GM21447 (cell line): Measurements from ENCODE around the gene CYP51A1.
"Not testable (repeated sequence)": the region's sequence is repeated elsewhere in the genome, so short reads cannot be mapped to it uniquely, and the experiment has no call there.

Experiments
- ATAC-seq: cut with Tn5 transposase; IDR thresholded peaks from one replicate; pipeline ENCODE4 v1.9.1; 2021; ENCODE audit not compliant: unreplicated experiment

The CYP51A1 gene

GRCh38 chr7:92131764-92132330 lies 2.4 kb downstream of the CYP51A1 start:
- no peak for ATAC-seq

DNA sequence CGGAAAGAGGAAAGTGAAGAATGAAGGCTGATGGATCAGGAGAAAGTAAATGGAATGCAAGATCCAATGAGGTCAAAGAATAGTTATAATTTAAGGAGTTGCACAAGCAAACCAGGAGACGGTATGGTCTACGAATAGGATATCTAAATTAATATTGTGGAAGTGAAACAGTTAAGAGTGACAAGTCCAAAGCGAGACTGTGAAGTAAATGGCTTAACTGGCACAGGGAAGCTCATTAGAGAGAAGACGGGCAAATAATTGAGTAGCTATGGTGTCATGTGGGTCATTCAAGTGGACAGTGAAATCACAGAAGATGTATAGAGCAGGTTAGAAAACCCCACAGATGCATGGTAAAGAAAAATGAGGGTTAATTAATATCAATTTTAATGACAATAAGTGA lies 3.2 kb downstream of the CYP51A1 start:
- ATAC-seq: no peak

DNA sequence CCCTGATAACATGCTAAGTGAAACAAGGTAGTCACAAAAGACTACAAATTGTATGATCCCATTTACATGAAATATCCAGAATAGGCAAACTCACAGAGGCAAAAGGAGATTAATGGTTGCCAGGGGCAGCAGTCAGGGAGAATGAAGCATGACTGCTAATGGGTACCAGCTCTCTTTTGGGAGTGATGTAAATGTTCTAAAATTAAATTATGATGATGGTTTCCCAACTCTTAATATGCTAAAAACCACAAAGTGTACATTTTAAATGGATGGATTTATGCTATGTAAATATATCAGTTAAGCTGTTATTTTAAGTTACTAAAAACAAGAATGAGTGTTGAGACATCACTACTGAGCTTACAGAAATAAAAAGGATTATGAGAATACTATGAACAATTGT lies 12.6 kb downstream of the CYP51A1 start:
- no peak for ATAC-seq

GRCh38 chr7:92119213-92119759 lies 15.0 kb downstream of the CYP51A1 start:
- ATAC-seq: no peak

DNA sequence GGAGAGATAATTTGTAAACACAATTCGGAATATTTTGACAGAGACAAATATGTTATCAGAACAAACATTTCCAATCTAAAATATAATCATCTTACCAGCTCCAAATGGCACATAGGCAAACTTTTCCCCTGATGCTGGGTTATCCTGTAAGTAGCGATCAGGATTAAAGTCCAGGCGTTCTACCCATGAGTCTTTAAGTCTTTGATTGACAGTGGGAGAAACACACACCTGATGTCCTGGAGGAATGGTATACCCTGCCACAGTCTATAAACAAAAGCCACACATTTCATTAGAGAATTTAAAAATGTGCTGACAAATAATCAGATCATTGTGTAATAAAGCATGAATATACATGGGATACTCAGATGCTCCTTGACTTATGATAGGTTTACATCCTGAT lies 17.3 kb downstream of the CYP51A1 start:
- ATAC-seq: no peak

- ATAC-seq: no peak
Measured at GRCh38 chr7:92115821-92116220, 18.5 kb downstream of the CYP51A1 start.

- ATAC-seq: no peak
Measured at GRCh38 chr7:92110857-92111256, 23.4 kb downstream of the CYP51A1 start.

- ATAC-seq: no peak
Measured at GRCh38 chr7:92108821-92109220, 25.5 kb downstream of the CYP51A1 start.

- not testable (repeated sequence) for ATAC-seq
Measured at GRCh38 chr7:92102862-92103261, 31.4 kb downstream of the CYP51A1 start.

DNA sequence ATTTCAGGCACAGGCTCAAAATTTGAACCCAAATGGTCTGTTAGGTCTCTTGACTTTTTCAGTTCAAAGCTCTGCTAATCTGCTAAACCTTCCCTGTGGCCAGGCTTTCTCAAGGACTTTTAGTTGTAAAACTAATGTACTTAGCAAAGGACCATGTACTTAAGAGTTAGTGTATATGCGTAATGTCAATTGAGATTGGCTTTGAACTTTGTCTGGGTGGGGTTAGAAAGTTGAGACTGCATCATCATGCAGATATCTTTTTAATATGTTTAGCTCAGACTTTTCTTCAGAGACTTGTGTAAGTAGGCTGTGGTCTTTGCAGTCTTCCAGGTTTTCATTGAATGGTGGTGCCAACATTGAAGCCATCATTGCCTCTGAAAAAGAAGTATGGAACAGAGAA lies 33.7 kb downstream of the CYP51A1 start:
- ATAC-seq: no peak

- ATAC-seq: no peak
Measured at GRCh38 chr7:92095380-92095779, 38.9 kb downstream of the CYP51A1 start.

GRCh38 chr7:92092210-92092609 lies 42.1 kb downstream of the CYP51A1 start:
- no peak for ATAC-seq

- ATAC-seq: no peak
Measured at GRCh38 chr7:92088266-92088665, 46.0 kb downstream of the CYP51A1 start.

DNA sequence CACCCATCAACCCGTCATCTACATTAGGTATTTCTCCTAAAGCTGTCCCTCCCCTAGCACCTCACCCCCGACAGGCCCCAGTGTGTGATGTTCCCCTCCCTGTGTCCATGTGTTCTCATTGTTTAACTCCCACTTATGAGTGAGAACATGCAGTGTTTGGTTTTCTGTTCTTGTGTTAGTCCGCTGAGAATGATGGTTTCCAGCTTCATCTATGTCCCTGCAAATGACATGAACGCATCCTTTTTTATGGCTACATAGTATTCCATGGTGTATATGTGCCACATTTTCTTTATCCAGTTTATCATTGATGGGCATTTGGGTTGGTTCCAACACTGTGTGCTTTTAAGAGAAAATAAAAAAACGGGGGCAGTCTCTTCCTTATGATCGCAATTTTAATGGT lies 50.4 kb downstream of the CYP51A1 start:
- not testable (repeated sequence) for ATAC-seq

- no peak for ATAC-seq
Measured at GRCh38 chr7:92076509-92076908, 57.8 kb downstream of the CYP51A1 start.

- peak; percentile 98 for ATAC-seq
Measured at GRCh38 chr7:92075455-92076158, 58.7 kb downstream of the CYP51A1 start.

- no peak for ATAC-seq
Measured at GRCh38 chr7:92072708-92073107, 61.6 kb downstream of the CYP51A1 start.

- ATAC-seq: no peak
Measured at GRCh38 chr7:92072121-92072520, 62.2 kb downstream of the CYP51A1 start.

DNA sequence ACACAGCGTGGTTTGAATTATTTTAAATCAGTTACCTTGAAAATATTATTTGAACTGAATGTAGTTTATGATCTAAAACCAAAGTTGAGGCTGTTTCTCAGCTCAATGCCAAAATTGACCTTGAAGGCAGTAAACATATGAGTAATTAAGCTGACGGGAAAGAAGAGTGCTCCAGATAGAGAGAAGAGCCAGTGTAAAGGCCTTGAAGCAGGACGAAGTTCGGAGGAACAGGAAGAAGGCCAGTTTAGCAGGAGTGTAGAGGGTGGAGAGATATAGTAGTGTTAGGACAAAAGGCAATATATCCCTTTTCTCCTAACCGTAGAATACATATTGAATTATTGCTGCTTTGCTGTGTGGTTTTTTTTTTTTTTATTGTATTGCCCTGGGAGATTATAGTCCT lies 63.2 kb downstream of the CYP51A1 start:
- ATAC-seq: no peak

GRCh38 chr7:92064438-92065029 lies 69.7 kb downstream of the CYP51A1 start:
- ATAC-seq: no peak
